WTC11 (cell line): ENCODE measurements around the gene LIMS1. TPM values are rescaled to one million over a fixed set of nuclear protein-coding genes. Genes with fewer than 3 reads are reported as not detected.

ENCODE experiments used
- ATAC-seq: fragments of 200-7000 bp; cut with Tn5 transposase; 2 replicates; pipeline ENCODE4 v1.10.0; 2021; ENCODE audit warnings: mild to moderate bottlenecking, moderate library complexity
- CTCF ChIA-PET: fragments of 300-600 bp; sonication (Branson Sonifier 250); formaldehyde crosslinking; loops from one replicate; lab custom pipeline; 2021; ENCODE audit warnings: antibody characterized with exemption; lab: Charles Lee
- POLR2A ChIA-PET: fragments of 350-600 bp; sonication (Branson Sonifier 250); formaldehyde crosslinking; loops from one replicate; lab custom pipeline; 2021; ENCODE audit warnings: antibody characterized with exemption; lab: Charles Lee
- DNase-seq: peaks from one replicate; pipeline ENCODE4 v3.0.0; 2021; ENCODE audit warnings: low spot score
- H3K27ac Mint-ChIP-seq: 2 replicates; pipeline ENCODE4 v1.8.0; 2021; ENCODE audit warnings: mixed read lengths
- H3K27me3 Mint-ChIP-seq: 2 replicates; pipeline ENCODE4 v1.8.0; 2021; ENCODE audit warnings: low read depth, mild to moderate bottlenecking, moderate library complexity, mixed read lengths
- H3K36me3 Mint-ChIP-seq: 2 replicates; pipeline ENCODE4 v1.8.0; 2021; ENCODE audit warnings: mixed read lengths
- H3K4me1 Mint-ChIP-seq: 2 replicates; pipeline ENCODE4 v1.8.0; 2022; ENCODE audit warnings: mixed read lengths
- H3K4me3 Mint-ChIP-seq: 2 replicates; pipeline ENCODE4 v1.8.0; 2021; ENCODE audit warnings: mild to moderate bottlenecking, moderate library complexity, mixed read lengths
- H3K9me3 Mint-ChIP-seq: 2 replicates; pipeline ENCODE4 v1.8.0; 2021; ENCODE audit warnings: mixed read lengths
- CREM ChIP-seq: sonication (generic); formaldehyde crosslinking; IDR thresholded peaks from 2 replicates; pipeline ENCODE4 v1.8.1; 2022; ENCODE audit warnings: mild to moderate bottlenecking, missing genetic modification reagents, moderate library complexity
- CTCF ChIP-seq: fragments of 200-600 bp; IDR thresholded peaks from 2 replicates; pipeline ENCODE4 v1.8.0; 2022; ENCODE audit warnings: antibody characterized with exemption
- ERG ChIP-seq: fragments of 250-450 bp; sonication (Bioruptor Pico); IDR thresholded peaks from 2 replicates; pipeline ENCODE4 v1.8.0; 2021; ENCODE audit warnings: mild to moderate bottlenecking
- FOXK1 ChIP-seq: sonication (generic); formaldehyde crosslinking; IDR thresholded peaks from 2 replicates; pipeline ENCODE4 v1.8.0; 2022; ENCODE audit warnings: mild to moderate bottlenecking, moderate library complexity, missing genetic modification reagents
- MYBL2 ChIP-seq: sonication (generic); formaldehyde crosslinking; IDR thresholded peaks from 2 replicates; pipeline ENCODE4 v1.8.1; 2023; ENCODE audit warnings: mild to moderate bottlenecking, moderate library complexity, missing genetic modification reagents
- NFYB ChIP-seq: sonication (generic); formaldehyde crosslinking; conservative IDR thresholded peaks from 2 replicates; pipeline ENCODE4 v1.8.0; 2022; ENCODE audit warnings: low read depth, missing genetic modification reagents
- NR1H2 ChIP-seq: sonication (generic); formaldehyde crosslinking; IDR thresholded peaks from 2 replicates; pipeline ENCODE4 v1.9.0; 2021; ENCODE audit warnings: mild to moderate bottlenecking, moderate library complexity, missing genetic modification reagents
- NR3C1 ChIP-seq: sonication (generic); formaldehyde crosslinking; conservative IDR thresholded peaks from 2 replicates; pipeline ENCODE4 v1.8.1; 2023; ENCODE audit warnings: low read depth, mild to moderate bottlenecking, missing genetic modification reagents
- PRDM15 ChIP-seq: sonication (generic); formaldehyde crosslinking; IDR thresholded peaks from 2 replicates; pipeline ENCODE4 v1.8.0; 2022; ENCODE audit warnings: missing genetic modification reagents
- PRRX2 ChIP-seq: fragments of 250-450 bp; sonication (Bioruptor Pico); IDR thresholded peaks from 2 replicates; pipeline ENCODE4 v1.8.0; 2021; ENCODE audit warnings: mild to moderate bottlenecking
- RELA ChIP-seq: sonication (generic); formaldehyde crosslinking; IDR thresholded peaks from 2 replicates; pipeline ENCODE4 v1.8.1; 2022; ENCODE audit warnings: missing genetic modification reagents, mild to moderate bottlenecking, borderline replicate concordance
- TEAD1 ChIP-seq: sonication (generic); formaldehyde crosslinking; IDR thresholded peaks from 2 replicates; pipeline ENCODE4 v1.8.0; 2022; ENCODE audit warnings: mild to moderate bottlenecking, missing genetic modification reagents
- ZNF281 ChIP-seq: sonication (generic); formaldehyde crosslinking; IDR thresholded peaks from 2 replicates; pipeline ENCODE4 v1.8.0; 2023; ENCODE audit warnings: mild to moderate bottlenecking, missing genetic modification reagents
- ZNF532 ChIP-seq: fragments of 250-450 bp; sonication (Bioruptor Pico); IDR thresholded peaks from 2 replicates; pipeline ENCODE4 v1.9.0; 2021; ENCODE audit warnings: mild to moderate bottlenecking, borderline replicate concordance
- total RNA-seq: library from RNA; stranded (reverse); gene quantifications from 3 replicates; pipeline ENCODE4 v1.2.3, GENCODE V29; 2021

The LIMS1 gene
- total RNA-seq, 1 experiment from 2014 or later: 50.6 TPM

GRCh38 chr2:108564510-108564909 is 30.2 kb downstream of the LIMS1 start (continued):
- no peak for TF ChIP-seq ZNF532 (CRISPR knock-in tag)
- no peak for TF ChIP-seq FOXK1 (CRISPR knock-in tag)
- TF ChIP-seq NFYB (CRISPR knock-in tag): no peak
- no peak for TF ChIP-seq NR1H2 (CRISPR knock-in tag)
- no peak for TF ChIP-seq MYBL2 (CRISPR knock-in tag)
- TF ChIP-seq ZNF281 (CRISPR knock-in tag): no peak
- TF ChIP-seq PRRX2 (CRISPR knock-in tag): no peak
- no peak for TF ChIP-seq ERG (CRISPR knock-in tag)
- TF ChIP-seq CREM: no peak

- H3K36me3 Mint-ChIP-seq: no peaks in the 10 kb centered on the region
- H3K27ac Mint-ChIP-seq: no peak overlapping the region
- ChIA-PET CTCF (interaction anchor here (1.4 kb wide), 1 partner anchor 18 kb away, joined by 4 read pairs; no protein-coding TSS in a partner anchor), POLR2A (no interaction called here)
- no peaks in the 10 kb centered on the region for H3K27me3 Mint-ChIP-seq
- DNase-seq (no peak), ATAC-seq (no peak)
- H3K4me3 Mint-ChIP-seq: no peak overlapping the region
- TF ChIP-seq RELA (CRISPR knock-in tag): no peak
- no peak for TF ChIP-seq TEAD1 (CRISPR knock-in tag)
- TF ChIP-seq NR3C1: no peak
- no peak for TF ChIP-seq CTCF
- TF ChIP-seq PRDM15 (CRISPR knock-in tag): no peak
- H3K4me1 Mint-ChIP-seq: peaks cover 3% of the 10 kb centered on the region; the same call in 1 of the 2 replicates
- peaks cover 7% of the 10 kb centered on the region for H3K9me3 Mint-ChIP-seq
Measured at GRCh38 chr2:108565778-108566375, 31.6 kb downstream of the LIMS1 start.
